ENCODE results near the gene TNC.

TNC gene

GRCh38 chr9:115039516-115040120 lies 78.3 kb downstream of the TNC start:
- DNase-seq, result no peak

GRCh38 chr9:115038178-115038577 lies 79.8 kb downstream of the TNC start:
- DNase-seq, result no peak

GRCh38 chr9:115036691-115037090 lies 81.3 kb downstream of the TNC start:
- no peak for DNase-seq

GRCh38 chr9:115035841-115036612 lies 81.9 kb downstream of the TNC start:
- no peak for DNase-seq

- no peak for DNase-seq
These were observed 83.2 kb downstream of the TNC start for GRCh38 chr9:115034801-115035200.

GRCh38 chr9:115033800-115034199 lies 84.2 kb downstream of the TNC start:
- DNase-seq, result no peak

- no peak for DNase-seq
These were observed 85.7 kb downstream of the TNC start for GRCh38 chr9:115032296-115032695.

GRCh38 chr9:115030006-115030405 lies 88.0 kb downstream of the TNC start:
- no peak for DNase-seq

GRCh38 chr9:115025721-115026120 lies 92.2 kb downstream of the TNC start:
- DNase-seq, result no peak

GRCh38 chr9:115024925-115025535 lies 92.9 kb downstream of the TNC start:
- no peak for DNase-seq

GRCh38 chr9:115022760-115023434 lies 95.1 kb downstream of the TNC start:
- no peak for DNase-seq

GRCh38 chr9:115018547-115019435 lies 99.2 kb downstream of the TNC start:
- DNase-seq, result no peak

GRCh38 chr9:115016344-115016743 lies 101.6 kb downstream of the TNC start:
- no peak for DNase-seq

GRCh38 chr9:115015018-115015635 lies 102.8 kb downstream of the TNC start:
- no peak for DNase-seq

- DNase-seq, result no peak
These were observed 103.5 kb downstream of the TNC start for GRCh38 chr9:115014438-115014837.

GRCh38 chr9:115013998-115014397 lies 104.0 kb downstream of the TNC start:
- peak; percentile 58 to 86 (median 70) for DNase-seq

- DNase-seq, result no peak
These were observed 105.5 kb downstream of the TNC start for GRCh38 chr9:115012486-115012885.

GRCh38 chr9:115010874-115011273 lies 107.1 kb downstream of the TNC start:
- DNase-seq, result no peak

- no peak for DNase-seq
These were observed 109.3 kb downstream of the TNC start for GRCh38 chr9:115008536-115009270.

- no peak for DNase-seq
These were observed 111.3 kb downstream of the TNC start for GRCh38 chr9:115006660-115007059.

GRCh38 chr9:115005322-115005721 lies 112.6 kb downstream of the TNC start:
- no peak for DNase-seq

All from stimulated activated naive CD4-positive, alpha-beta T cell (primary cell).